Mesenteric fat pad (tissue), 1 donor: ENCODE results near the gene E2F6. TPM values are rescaled to one million over a fixed set of nuclear protein-coding genes. Genes with fewer than 3 reads are reported as not detected.

Source experiments
- DNase-seq: peaks from one replicate; pipeline ENCODE4 v3.0.0-alpha.2; 2020; ENCODE audit warnings: low spot score
- total RNA-seq: library from RNA; stranded (reverse); fragmentation: NEBNext Ultra II Directional; extraction: Animal tissue kit (Norgen Biotek cat#: 25700); gene quantifications from one replicate; pipeline ENCODE4 v1.2.1, GENCODE V29; 2021
- donor health status: DM: yes; HTN: yes; CAD: no.

E2F6 gene
- total RNA-seq, 1 donor from 2014 or later: 22.5 TPM

DNA sequence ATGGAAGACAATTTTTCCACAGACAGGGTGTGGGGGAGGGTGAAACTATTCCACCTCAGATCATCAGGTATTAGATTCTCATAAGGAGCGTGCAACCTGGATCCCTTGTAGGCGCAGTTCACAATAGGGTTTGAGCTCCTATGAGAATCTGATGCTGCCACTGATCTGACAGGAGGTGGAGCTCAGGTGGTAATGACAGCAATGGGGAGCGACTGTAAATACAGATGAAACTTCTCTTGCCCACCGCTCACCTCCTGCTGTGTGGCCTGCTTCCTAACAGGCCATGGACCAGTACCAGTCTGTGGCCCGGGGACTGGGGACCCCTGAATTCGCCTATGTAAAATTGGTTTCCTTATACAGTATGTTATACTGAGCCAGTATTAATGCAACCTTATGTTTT, 27.3 kb upstream of the E2F6 start:
- DNase-seq: no peak

GRCh38 chr2:11492720-11493119, 26.8 kb upstream of the E2F6 start:
- DNase-seq: no peak

GRCh38 chr2:11492244-11492643, 26.3 kb upstream of the E2F6 start:
- no peak for DNase-seq

- DNase-seq: no peak
Measured at GRCh38 chr2:11491348-11491933, 25.5 kb upstream of the E2F6 start.

GRCh38 chr2:11490194-11490593, 24.2 kb upstream of the E2F6 start:
- DNase-seq: no peak

DNA sequence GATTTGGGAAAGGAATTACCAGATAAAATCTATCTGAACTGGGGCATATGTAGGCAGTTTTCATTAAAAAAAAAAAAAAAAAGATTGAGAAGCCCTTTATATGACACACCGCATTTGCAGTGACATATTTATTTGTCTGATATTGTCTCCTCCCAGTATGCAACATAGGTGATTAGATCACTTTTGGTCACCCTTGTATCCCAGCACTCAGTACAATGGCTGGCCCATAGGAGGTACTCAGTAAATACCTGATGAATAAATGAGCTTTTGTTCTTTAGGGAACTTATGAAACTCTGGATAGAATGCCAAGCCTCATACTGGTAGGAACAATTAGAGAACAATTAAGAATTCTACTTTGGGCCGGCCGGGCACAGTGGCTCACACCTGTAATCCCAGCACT, 22.8 kb upstream of the E2F6 start:
- DNase-seq: no peak

DNA sequence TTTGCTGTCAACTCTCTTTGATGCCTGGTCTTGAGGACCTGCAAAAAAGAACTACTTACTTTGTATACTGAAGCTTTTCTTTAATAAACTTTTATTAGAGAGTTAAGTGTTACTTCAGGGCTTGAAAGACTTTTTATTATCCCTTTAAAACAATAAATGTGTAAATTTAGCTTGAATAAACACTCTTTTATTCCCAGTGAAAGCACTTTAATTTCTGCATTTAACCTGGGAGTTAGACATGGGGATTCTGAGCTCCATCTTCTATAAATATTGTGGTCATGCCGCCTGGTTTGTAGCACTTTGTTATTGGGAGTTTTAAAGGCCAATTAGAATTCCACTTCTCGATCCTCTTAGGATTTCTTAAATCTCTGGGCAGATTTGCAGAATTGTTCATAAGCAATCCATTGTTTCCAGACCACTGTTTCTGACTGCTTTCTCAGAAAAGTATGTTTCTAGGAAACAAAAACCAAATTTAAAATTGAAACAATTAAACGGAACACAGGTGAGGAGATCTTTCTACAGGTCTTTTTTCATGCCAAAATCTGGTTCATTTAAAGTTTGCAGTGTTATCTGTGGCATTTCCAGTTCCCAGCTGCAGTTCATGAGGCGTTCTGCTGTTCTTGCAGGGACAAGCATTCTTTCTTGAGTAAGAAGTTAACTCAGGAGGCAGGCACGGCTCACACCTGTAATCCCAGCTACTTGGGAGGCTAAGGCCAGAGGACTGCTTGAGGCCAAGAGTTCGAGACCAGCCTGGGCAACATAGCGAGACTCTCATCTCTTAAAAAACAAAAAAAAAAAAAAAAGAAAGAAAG, 18.1 kb upstream of the E2F6 start:
- DNase-seq: no peak

GRCh38 chr2:11482473-11483035, 16.6 kb upstream of the E2F6 start:
- no peak for DNase-seq

DNA sequence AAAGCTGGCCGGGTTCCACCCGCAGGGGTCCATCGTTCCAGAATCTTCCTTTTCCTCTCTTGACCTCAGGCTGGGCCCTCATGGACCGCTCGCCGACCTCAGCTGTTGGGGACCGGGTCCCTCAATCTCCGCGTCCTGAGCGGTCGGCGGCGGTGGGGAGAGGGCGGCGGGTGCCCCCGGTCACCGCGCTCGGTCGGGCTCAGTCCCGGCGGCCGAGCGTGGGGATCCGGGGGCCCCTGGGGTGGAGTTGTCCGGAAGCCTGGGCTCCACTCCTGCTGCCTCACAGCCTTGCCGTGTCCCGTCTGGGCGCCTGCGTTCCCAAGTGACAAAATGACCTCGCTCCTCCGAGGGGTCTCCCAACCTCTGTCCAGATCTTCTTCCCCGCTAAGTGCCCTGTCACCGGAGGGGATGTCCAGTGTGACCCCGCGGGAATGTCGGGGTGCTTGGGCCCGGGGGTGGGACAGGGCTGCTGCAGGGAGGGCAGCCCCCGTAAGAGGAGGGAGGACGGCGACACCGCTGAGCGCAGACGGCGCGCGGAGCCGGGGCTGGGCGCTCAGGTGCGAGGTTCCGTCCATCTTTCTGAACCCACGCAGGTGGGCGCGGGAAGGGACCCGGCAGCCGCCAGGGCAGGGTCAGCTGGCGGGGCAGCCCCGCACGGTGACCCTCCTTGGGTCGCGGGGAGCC, 16.0 kb upstream of the E2F6 start:
- no peak for DNase-seq

- no peak for DNase-seq
Measured at GRCh38 chr2:11481426-11481788, 15.4 kb upstream of the E2F6 start.

- DNase-seq: no peak
Measured at GRCh38 chr2:11480859-11481258, 14.9 kb upstream of the E2F6 start.

GRCh38 chr2:11480406-11480805, 14.4 kb upstream of the E2F6 start:
- DNase-seq: no peak

DNA sequence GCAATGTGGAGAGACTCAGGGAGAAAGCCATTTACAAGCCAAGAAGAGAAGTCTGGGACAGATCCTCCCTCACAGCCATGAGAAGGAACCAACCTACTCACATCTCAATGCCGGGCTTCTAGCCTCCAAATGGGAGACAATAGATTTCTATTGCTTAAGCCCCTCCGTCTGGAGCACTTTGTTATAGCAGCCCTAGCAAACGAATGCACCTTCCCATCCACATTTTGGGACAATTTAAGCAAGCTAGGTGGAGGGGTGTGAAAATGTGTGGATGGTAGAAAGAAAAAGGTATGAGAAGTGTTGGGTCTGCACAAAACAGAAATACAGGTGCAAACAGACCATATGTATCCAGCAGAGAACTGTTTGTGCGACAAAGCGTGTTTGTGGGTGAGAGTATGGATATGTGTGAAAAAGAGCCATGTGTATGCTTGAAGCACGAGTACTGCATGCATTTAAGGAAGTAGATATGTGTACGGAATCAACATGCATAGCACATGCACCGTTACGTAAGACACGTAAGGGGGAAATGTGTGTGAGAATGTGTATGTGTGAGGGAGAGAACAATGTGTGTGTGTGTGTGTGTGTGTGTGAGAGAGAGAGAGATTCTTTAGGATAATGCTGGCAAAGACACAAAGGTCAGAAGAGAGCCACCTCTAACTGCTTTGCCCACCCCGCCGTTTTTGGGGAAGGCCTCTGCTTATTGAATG, 13.1 kb upstream of the E2F6 start:
- no peak for DNase-seq

DNA sequence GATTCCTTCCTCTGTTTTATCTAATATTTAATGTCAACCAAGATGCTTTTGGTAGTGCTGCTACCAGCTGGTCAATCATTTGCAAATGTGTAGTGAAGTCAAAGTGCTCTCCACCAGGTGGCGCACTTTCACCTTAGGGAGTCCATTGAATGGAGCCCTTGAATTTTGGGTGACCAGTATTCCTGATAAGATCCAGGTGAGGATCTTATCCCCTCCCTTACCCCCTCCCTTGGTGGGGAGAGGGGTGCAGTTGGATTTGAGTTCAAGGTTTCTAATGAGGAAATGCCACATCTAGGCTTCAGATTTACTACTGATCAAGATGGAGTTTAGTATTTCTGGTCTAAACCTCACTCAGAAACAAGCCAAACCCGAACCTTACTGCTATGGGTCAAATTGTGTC, 12.0 kb upstream of the E2F6 start:
- DNase-seq: no peak

DNA sequence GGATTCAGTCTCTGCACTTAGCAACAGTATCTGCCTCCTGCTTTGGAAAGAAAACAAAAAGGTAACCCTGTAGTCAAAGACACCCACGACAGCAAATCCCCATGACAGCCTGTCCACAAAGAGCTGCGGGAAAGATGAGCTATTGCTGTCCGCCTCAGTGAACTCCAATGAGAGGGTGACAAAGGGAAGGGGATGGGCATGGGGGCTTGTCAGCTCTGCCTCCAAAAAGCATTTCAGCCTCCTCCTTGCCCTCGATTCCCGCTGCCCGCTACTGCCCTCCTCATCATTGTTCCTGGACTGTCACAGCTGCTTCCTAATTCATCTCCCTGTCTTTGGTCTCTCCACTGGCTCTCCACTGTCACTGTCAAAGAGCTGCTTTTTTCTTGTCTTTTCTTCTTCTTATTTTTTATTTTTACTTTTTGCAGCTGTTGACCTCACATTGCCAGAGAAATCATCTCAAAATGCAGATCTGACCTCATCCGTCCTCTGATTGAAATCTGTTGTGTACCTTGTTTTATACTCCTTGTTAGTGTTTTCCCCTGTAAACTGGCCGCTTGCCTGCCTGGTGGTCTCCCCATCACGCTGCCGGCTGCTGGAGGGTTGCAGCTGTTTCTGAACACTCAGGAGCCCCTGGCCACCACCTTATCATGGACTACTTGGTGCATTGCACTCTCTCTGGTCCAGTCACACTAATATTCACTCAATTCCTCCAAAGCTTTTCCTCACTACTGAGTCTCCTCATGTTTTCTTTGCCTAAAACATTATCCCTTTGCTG, 7.9 kb upstream of the E2F6 start:
- DNase-seq: no peak

DNA sequence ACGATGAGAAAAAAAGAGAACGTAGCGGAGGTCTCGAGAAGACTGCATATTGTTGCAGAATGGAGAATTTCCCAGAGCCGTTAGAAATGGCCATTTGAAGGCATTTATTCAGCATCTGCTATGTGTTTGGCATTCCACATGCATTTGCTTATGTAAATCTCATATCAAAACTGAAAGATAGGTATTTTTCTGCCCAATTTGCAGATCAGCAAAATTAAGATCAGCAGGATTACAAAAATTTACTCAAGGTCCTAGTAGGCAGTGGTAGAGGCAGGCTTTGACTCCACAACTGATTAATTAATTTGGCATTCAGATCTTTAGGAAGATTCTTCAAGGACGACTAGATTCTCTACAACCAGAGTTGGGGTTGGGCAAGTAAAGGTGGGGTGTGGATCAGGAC, 1.8 kb upstream of the E2F6 start:
- no peak for DNase-seq

- no peak for DNase-seq
Measured at GRCh38 chr2:11467129-11467649, 1.2 kb upstream of the E2F6 start.

DNA sequence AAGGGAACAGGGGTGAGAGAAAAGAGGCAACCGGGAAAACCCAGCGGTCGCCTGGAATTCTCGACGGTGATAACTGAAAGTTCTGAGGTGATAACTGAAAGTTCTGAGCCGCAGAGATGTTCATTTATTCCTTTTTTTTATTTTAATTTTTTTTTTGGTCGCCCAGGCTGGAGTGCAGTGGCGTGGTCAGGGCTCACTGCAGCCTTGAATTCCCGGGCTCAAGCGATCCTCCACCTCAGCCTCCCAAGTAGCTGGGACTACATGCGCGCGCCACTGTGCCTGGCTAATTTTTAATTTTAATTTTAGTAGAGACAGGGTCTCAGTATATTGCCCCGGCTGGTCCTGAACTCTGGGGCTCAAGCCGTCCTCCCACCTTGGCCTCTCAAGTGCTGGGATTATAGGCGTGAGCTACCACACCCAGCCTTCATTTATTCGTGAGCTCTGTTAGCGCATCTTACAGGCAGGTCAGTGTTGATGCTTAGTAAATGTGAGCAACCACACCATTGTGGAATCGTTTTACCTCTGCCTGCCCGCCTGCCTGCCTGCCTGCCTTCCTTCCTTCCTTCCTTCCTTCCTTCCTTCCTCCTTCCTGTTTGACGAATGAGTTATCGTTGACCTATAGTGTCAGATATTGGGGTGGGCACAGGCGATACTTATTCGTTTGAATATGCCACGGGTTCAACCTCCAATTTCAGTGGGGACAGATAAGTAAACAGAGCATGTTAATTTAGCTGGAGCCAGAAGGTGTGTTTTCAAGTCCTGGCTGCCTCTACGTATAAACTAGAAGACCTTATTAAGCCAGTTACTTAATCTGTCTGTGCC, 557 bp upstream of the E2F6 start:
- DNase-seq: no peak

GRCh38 chr2:11465110-11465484, 864 bp downstream of the E2F6 start:
- no peak for DNase-seq

DNA sequence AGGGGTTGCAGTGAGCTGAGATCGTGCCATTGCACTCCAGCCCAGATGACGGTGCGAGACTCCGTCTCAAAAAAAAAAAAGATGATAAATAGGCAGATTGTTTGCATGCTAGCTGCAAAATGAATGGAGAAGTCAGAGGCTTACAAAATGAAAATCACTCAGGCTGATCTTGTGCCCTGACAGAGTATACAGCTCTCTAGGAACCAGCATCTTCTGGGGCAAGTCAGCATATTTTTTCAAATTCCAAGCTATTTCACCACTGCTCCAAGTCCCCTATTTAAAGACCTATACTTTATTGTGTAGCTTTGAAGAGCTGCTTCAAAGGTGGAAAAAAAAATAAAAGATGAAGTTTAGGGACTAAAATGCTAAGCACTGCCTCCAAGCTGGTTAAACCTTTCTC, 6.1 kb downstream of the E2F6 start:
- no peak for DNase-seq
